MM.1S (cell line): ENCODE data around the gene KANSL3.

ENCODE experiments used
- DNase-seq: peaks from one replicate; pipeline ENCODE4 v3.0.0-alpha.2; 2015
- H2AFZ ChIP-seq: fragments of 300-600 bp; sonication (generic); 2 replicates; pipeline ENCODE4 v1.6.0; 2016; ENCODE audit warnings: antibody characterized with exemption, low read length
- H3F3A ChIP-seq: fragments of 300-600 bp; sonication (generic); 2 replicates; pipeline ENCODE4 v1.6.1; 2016; ENCODE audit warnings: mild to moderate bottlenecking, antibody characterized with exemption, low read length, moderate library complexity, mixed read lengths; ENCODE audit not compliant: insufficient read depth
- H3K27ac ChIP-seq: fragments of 300-600 bp; sonication (generic); 2 replicates; pipeline ENCODE4 v1.5.1; 2016; ENCODE audit warnings: mild to moderate bottlenecking, low read length
- H3K27me3 ChIP-seq: fragments of 300-600 bp; sonication (generic); replicated peaks from 2 replicates; pipeline ENCODE4 v1.6.0; 2016; ENCODE audit warnings: low read length; ENCODE audit not compliant: insufficient read depth
- H3K36me3 ChIP-seq: fragments of 300-600 bp; sonication (generic); replicated peaks from 2 replicates; pipeline ENCODE4 v1.6.1; 2016; ENCODE audit warnings: mild to moderate bottlenecking, low read length, mixed read lengths; ENCODE audit not compliant: insufficient read depth
- H3K4me1 ChIP-seq: fragments of 300-600 bp; sonication (generic); 2 replicates; pipeline ENCODE4 v1.6.1; 2016; ENCODE audit warnings: low read length, mixed read lengths
- H3K4me2 ChIP-seq: fragments of 300-600 bp; sonication (generic); 2 replicates; pipeline ENCODE4 v1.6.0; 2016; ENCODE audit warnings: low read depth, low read length
- H3K4me3 ChIP-seq: fragments of 300-600 bp; sonication (generic); 2 replicates; pipeline ENCODE4 v1.5.1; 2016; ENCODE audit warnings: low read length, mixed read lengths
- H3K79me2 ChIP-seq: fragments of 300-600 bp; sonication (generic); 2 replicates; pipeline ENCODE4 v1.6.1; 2016; ENCODE audit warnings: mixed run types, low read length, mixed read lengths
- H3K9ac ChIP-seq: fragments of 300-600 bp; sonication (generic); 2 replicates; pipeline ENCODE4 v1.6.1; 2016; ENCODE audit warnings: low read length, mixed read lengths
- H3K9me2 ChIP-seq: fragments of 300-600 bp; sonication (generic); replicated peaks from 2 replicates; pipeline ENCODE4 v1.6.1; 2016; ENCODE audit warnings: mild to moderate bottlenecking, low read length, mixed read lengths; ENCODE audit not compliant: insufficient read depth
- H3K9me3 ChIP-seq: fragments of 300-600 bp; sonication (generic); replicated peaks from 2 replicates; pipeline ENCODE4 v1.6.1; 2016; ENCODE audit warnings: mild to moderate bottlenecking, low read length, mixed read lengths; ENCODE audit not compliant: insufficient read depth
- H4K20me1 ChIP-seq: fragments of 300-600 bp; sonication (generic); 2 replicates; pipeline ENCODE4 v1.6.1; 2016; ENCODE audit warnings: mild to moderate bottlenecking, low read length, moderate library complexity, mixed read lengths; ENCODE audit not compliant: insufficient read depth
- CTCF ChIP-seq: fragments of 300-600 bp; sonication (generic); IDR thresholded peaks from 2 replicates; pipeline ENCODE4 v1.5.1; 2016; ENCODE audit warnings: antibody characterized with exemption, low read length, mixed read lengths
- EZH2 ChIP-seq: fragments of 300-600 bp; sonication (generic); optimal IDR thresholded peaks from 2 replicates; pipeline ENCODE3; 2017; ENCODE audit warnings: low read depth, mild to moderate bottlenecking, antibody characterized with exemption, low read length, mixed read lengths
- EZH2phosphoT487 ChIP-seq: fragments of 300-600 bp; sonication (generic); IDR thresholded peaks from 2 replicates; pipeline ENCODE4 v1.6.1; 2018; ENCODE audit warnings: antibody characterized with exemption, low read length

Gene KANSL3

GRCh38 chr2:96594691-96595152, 43.4 kb downstream of the KANSL3 start:
- no peaks in the 10 kb centered on the region for H3F3A ChIP-seq
- H3K9ac ChIP-seq, result no peak overlapping the region
- peaks cover 7% of the 10 kb centered on the region; the same call in 1 of the 2 replicates for H3K36me3 ChIP-seq
- no peaks in the 10 kb centered on the region for H3K4me1 ChIP-seq
- H4K20me1 ChIP-seq, result no peaks in the 10 kb centered on the region
- no peak overlapping the region for H3K27ac ChIP-seq
- DNase-seq, result no peak
- no peaks in the 10 kb centered on the region for H3K9me3 ChIP-seq
- H3K27me3 ChIP-seq, result no peaks in the 10 kb centered on the region
- no peak overlapping the region for H3K4me2 ChIP-seq
- H2AFZ ChIP-seq, result no peak overlapping the region
- TF ChIP-seq CTCF (no peak), EZH2 (no peak), EZH2phosphoT487 (no peak)
- no peaks in the 10 kb centered on the region for H3K9me2 ChIP-seq
- no peak overlapping the region for H3K4me3 ChIP-seq
- no peaks in the 10 kb centered on the region for H3K79me2 ChIP-seq

- Histone ChIP-seq H3K27me3 (no peaks in the 10 kb centered on the region), H3K9me2 (no peaks in the 10 kb centered on the region), H3K9me3 (no peaks in the 10 kb centered on the region), H3K27ac (no peak overlapping the region), H3K36me3 (peaks cover 7% of the 10 kb centered on the region; the same call in 1 of the 2 replicates), H3K9ac (no peak overlapping the region), H3F3A (no peaks in the 10 kb centered on the region), H3K4me3 (no peak overlapping the region), H3K4me2 (no peak overlapping the region), H3K4me1 (no peaks in the 10 kb centered on the region), H3K79me2 (no peaks in the 10 kb centered on the region), H2AFZ (no peak overlapping the region), H4K20me1 (no peaks in the 10 kb centered on the region)
- DNase-seq, result no peak
- TF ChIP-seq CTCF (no peak), EZH2 (no peak), EZH2phosphoT487 (no peak)
Observed at GRCh38 chr2:96594282-96594681, 43.8 kb downstream of the KANSL3 start.

- H3K27me3 ChIP-seq, result no peaks in the 10 kb centered on the region
- peaks cover 7% of the 10 kb centered on the region; the same call in 1 of the 2 replicates for H3K36me3 ChIP-seq
- no peak overlapping the region for H3K4me3 ChIP-seq
- no peak overlapping the region for H2AFZ ChIP-seq
- no peaks in the 10 kb centered on the region for H3F3A ChIP-seq
- H3K9me2 ChIP-seq, result no peaks in the 10 kb centered on the region
- DNase-seq, result no peak
- TF ChIP-seq EZH2 (no peak), CTCF (no peak), EZH2phosphoT487 (no peak)
- H4K20me1 ChIP-seq, result no peaks in the 10 kb centered on the region
- H3K9me3 ChIP-seq, result no peaks in the 10 kb centered on the region
- H3K4me1 ChIP-seq, result no peaks in the 10 kb centered on the region
- H3K27ac ChIP-seq, result no peak overlapping the region
- H3K9ac ChIP-seq, result no peak overlapping the region
- no peak overlapping the region for H3K4me2 ChIP-seq
- no peaks in the 10 kb centered on the region for H3K79me2 ChIP-seq
Observed at GRCh38 chr2:96591494-96591893, 46.6 kb downstream of the KANSL3 start.
